Endothelial cell of umbilical vein (primary cell): ENCODE measurements around the gene CDH20. TPM values are rescaled to one million over a fixed set of nuclear protein-coding genes. Genes with fewer than 3 reads are reported as not detected.

Experiments
- BruUV-seq: library from RNA; stranded (reverse); fragments of 400-500 nt; replicated peaks from 2 replicates; lab custom pipeline; 2021; lab: Mats Ljungman, UMichigan
- CTCF ChIA-PET: fragments of 300-600, 350-600 bp; sonication (Branson Sonifier 250); formaldehyde crosslinking; loops from one replicate; lab custom pipeline; 2021; ENCODE audit warnings: antibody characterized with exemption, inconsistent platforms; lab: Charles Lee
- POLR2A ChIA-PET: fragments of 300-600, 350-600 bp; sonication (Branson Sonifier 250); formaldehyde crosslinking; loops from one replicate; lab custom pipeline; 2021; ENCODE audit warnings: antibody characterized with exemption, inconsistent platforms; lab: Charles Lee
- DNase-seq: peaks from one replicate; pipeline ENCODE4 v3.0.0-alpha.2; 2011; ENCODE audit warnings: low read depth, low spot score
- FAIRE-seq: peaks from 2 replicates; lab custom pipeline; 2011; peaks lifted over from hg19 to GRCh38; lab: Jason Lieb, UNC
- H2AFZ ChIP-seq: 2 replicates; pipeline ENCODE4 v1.6.0; 2012; ENCODE audit warnings: low read depth, low read length, control low read depth, inconsistent platforms
- H3K27ac ChIP-seq: 2 replicates; pipeline ENCODE4 v1.5.1; 2011; ENCODE audit warnings: low read depth, mild to moderate bottlenecking, control low read depth, low read length, moderate library complexity; ENCODE audit not compliant: insufficient read depth
- H3K27me3 ChIP-seq, 2 experiments: 2 replicates each; pipeline versions ENCODE4 v1.6.0 to v1.6.1; 2011; ENCODE audit warnings: low read length in 2 of 2, mixed read lengths in 1 of 2; ENCODE audit not compliant: control insufficient read depth in 2 of 2, insufficient read depth in 2 of 2
- H3K36me3 ChIP-seq, 2 experiments: 2 replicates in 1 of 2; 3 replicates in 1 of 2; pipeline ENCODE4 v1.5.1; 2011; ENCODE audit warnings: low read length in 2 of 2, mild to moderate bottlenecking in 1 of 2, moderate library complexity in 1 of 2; ENCODE audit not compliant: control insufficient read depth in 2 of 2, insufficient read depth in 2 of 2; ENCODE audit errors: extremely low read depth in 1 of 2
- H3K4me1 ChIP-seq: 3 replicates; pipeline ENCODE4 v1.5.1; 2011; ENCODE audit warnings: mild to moderate bottlenecking, low read length; ENCODE audit not compliant: control insufficient read depth, insufficient read depth; ENCODE audit errors: extremely low read depth
- H3K4me2 ChIP-seq: 2 replicates; pipeline ENCODE4 v1.6.1; 2011; ENCODE audit warnings: low read length, control low read depth, mixed read lengths; ENCODE audit not compliant: insufficient read depth
- H3K4me3 ChIP-seq, 3 experiments: fragments of 200-600 bp in 1 of 3; sonication (generic), shearing (Covaris generic) in 1 of 3; replicated peaks in 1 of 3; 2 replicates each; pipeline ENCODE4 v1.5.1; 2011 to 2016; ENCODE audit warnings: control low read depth in 3 of 3, low read length in 3 of 3, mild to moderate bottlenecking in 2 of 3, inconsistent platforms in 1 of 3, low read depth in 1 of 3, moderate library complexity in 1 of 3; ENCODE audit not compliant: insufficient read depth in 1 of 3
- H3K79me2 ChIP-seq: 2 replicates; pipeline ENCODE4 v1.6.0; 2012; ENCODE audit warnings: low read length, inconsistent platforms; ENCODE audit not compliant: control insufficient read depth, insufficient read depth
- H3K9ac ChIP-seq: replicated peaks from 2 replicates; pipeline ENCODE3; 2011; ENCODE audit warnings: low read length, control low read depth; ENCODE audit not compliant: insufficient read depth; ENCODE audit errors: extremely low read depth
- H3K9me1 ChIP-seq: replicated peaks from 3 replicates; pipeline ENCODE4 v1.6.0; 2011; ENCODE audit warnings: mild to moderate bottlenecking, low read length; ENCODE audit not compliant: control insufficient read depth, insufficient read depth; ENCODE audit errors: extremely low read depth
- H3K9me3 ChIP-seq: replicated peaks from 2 replicates; pipeline ENCODE4 v1.5.1; 2012; ENCODE audit warnings: low read length, inconsistent platforms; ENCODE audit not compliant: control insufficient read depth, insufficient read depth
- H4K20me1 ChIP-seq: replicated peaks from 2 replicates; pipeline ENCODE3; 2011; ENCODE audit warnings: mild to moderate bottlenecking, low read length; ENCODE audit not compliant: control insufficient read depth, insufficient read depth; ENCODE audit errors: extremely low read depth
- CTCF ChIP-seq, 2 donors: IDR thresholded peaks; 1 replicate in 1 of 2; 2 replicates in 1 of 2; pipeline ENCODE4 v1.5.1; 2011; ENCODE audit warnings: low read length in 2 of 2, mild to moderate bottlenecking in 2 of 2, moderate library complexity in 2 of 2, control low read depth in 1 of 2, inconsistent platforms in 1 of 2, low read depth in 1 of 2; ENCODE audit not compliant: insufficient read depth in 1 of 2; ENCODE audit errors: extremely low read depth in 1 of 2
- GATA2 ChIP-seq: IDR thresholded peaks from 2 replicates; pipeline ENCODE4 v1.7.0; 2011; ENCODE audit warnings: low read depth, mild to moderate bottlenecking, moderate library complexity, mixed read lengths, low read length; ENCODE audit not compliant: insufficient read length, insufficient read depth
- MYC ChIP-seq: IDR thresholded peaks from one replicate; pipeline ENCODE4 v1.6.1; 2011; ENCODE audit warnings: mild to moderate bottlenecking, low read depth, low read length
- POLR2AphosphoS5 ChIP-seq: IDR thresholded peaks from 2 replicates; pipeline ENCODE4 v1.6.1; 2012; ENCODE audit warnings: low read depth, mild to moderate bottlenecking, control low read depth, low read length, moderate library complexity; ENCODE audit not compliant: insufficient read depth
- dilution Hi-C: fragments of 300-500 bp; cut with MboI; formaldehyde crosslinking; loops from one replicate; pipeline ENCODE4 v1.15.0; 2019; ENCODE audit warnings: low sequenced_read_pairs; ENCODE audit not compliant: extremely low pct_ligation_motif_present
- intact Hi-C: fragments of 100-400 bp; cut with micrococcal nuclease; formaldehyde crosslinking; loops from one replicate; pipeline ENCODE4 v1.10.0; 2022
- polyA plus RNA-seq, 4 experiments: library from polyadenylated mRNA; depleted of rRNA in 3 of 4; stranded (reverse) in 3 of 4; unstranded in 1 of 4; fragments of >200 nt; gene quantifications; 2 replicates each; pipeline versions ENCODE4 v1.2.1 to v1.2.3, GENCODE V29; 2011 to 2012; ENCODE audit warnings: missing spikeins in 1 of 4
- total RNA-seq: library from RNA; stranded (reverse); gene quantifications from 2 replicates; pipeline ENCODE4 v1.2.3, GENCODE V29; 2021

Gene CDH20
- total and polyA plus RNA-seq, 2 donors (not counting 3 experiments of a cell fraction or from before 2014, with no cell fraction given), result not detected

GRCh38 chr18:61435064-61435652, 101.9 kb downstream of the CDH20 start:
- BruUV-seq, result no TSS peak
- intact Hi-C loops (loop anchor here (1.0 kb wide), 1 partner anchor 113 kb away; no protein-coding TSS in a partner anchor), dilution Hi-C loops (no loop called here)
- Histone ChIP-seq H3K36me3 (no peaks in the 10 kb centered on the region), H3K27ac (no peak overlapping the region), H3K79me2 (no peaks in the 10 kb centered on the region), H4K20me1 (no peaks in the 10 kb centered on the region), H3K4me1 (no peaks in the 10 kb centered on the region), H3K9ac (no peak overlapping the region), H3K4me3 (no peak overlapping the region), H3K4me2 (no peak overlapping the region), H3K27me3 (no peaks in the 10 kb centered on the region), H3K9me1 (no peaks in the 10 kb centered on the region), H3K9me3 (no peaks in the 10 kb centered on the region), H2AFZ (no peak overlapping the region)
- DNase-seq (peak; percentile 36), FAIRE-seq (peak; percentile 70)
- POLR2A ChIA-PET, result no interaction called here
- peak; percentile 39 for TF ChIP-seq GATA2
- peak; percentile 59 for TF ChIP-seq CTCF (IDR thresholded peaks at IDR 0.05; ENCODE audit: extremely low read depth in 1 of 2, insufficient read depth in 1 of 2, low read depth in 1 of 2, low read length in 2 of 2)
- no peak for TF ChIP-seq MYC
- CTCF ChIA-PET, result interaction anchor here (1.2 to 1.5 kb wide), 2 partner anchors 12 to 58 kb away, joined by 3 to 5 read pairs; no protein-coding TSS in a partner anchor

- no peaks in the 10 kb centered on the region for H3K9me1 ChIP-seq
- H3K4me1 ChIP-seq, result no peaks in the 10 kb centered on the region
- H4K20me1 ChIP-seq, result no peaks in the 10 kb centered on the region
- no peak overlapping the region for H3K4me3 ChIP-seq
- no peak overlapping the region for H3K4me2 ChIP-seq
- no peak for FAIRE-seq
- no peaks in the 10 kb centered on the region for H3K36me3 ChIP-seq
- DNase-seq, result no peak
- BruUV-seq, result no TSS peak
- dilution Hi-C loops (no loop called here), intact Hi-C loops (no loop called here)
- peaks cover 2 to 3% of the 10 kb centered on the region in 2 experiments for H3K27me3 ChIP-seq
- no peak for TF ChIP-seq POLR2AphosphoS5
- no peak for TF ChIP-seq MYC
- no peaks in the 10 kb centered on the region for H3K79me2 ChIP-seq
- CTCF ChIA-PET, result no interaction called here
- H3K9ac ChIP-seq, result no peak overlapping the region
- no peak overlapping the region for H3K27ac ChIP-seq
- no peaks in the 10 kb centered on the region for H3K9me3 ChIP-seq
- POLR2A ChIA-PET, result no interaction called here
- no peak overlapping the region for H2AFZ ChIP-seq
Measured at GRCh38 chr18:61443081-61443725, 110.0 kb downstream of the CDH20 start.
